ENCODE data around the gene DENND6B. TPM values are rescaled to one million over a fixed set of nuclear protein-coding genes. Genes with fewer than 3 reads are reported as not detected.

DENND6B gene
- total RNA-seq, 1 donor from 2014 or later = 7.7 TPM

GRCh38 chr22:50268655-50269113 lies 58.1 kb downstream of the DENND6B start:
- peak overlapping the region; percentile 2 for H3K4me3 Mint-ChIP-seq (ENCODE audit: unreplicated experiment)
- DNase-seq (ENCODE audit: low spot score) = no peak
- TF ChIP-seq CTCF (IDR thresholded peaks at IDR 0.05) = no peak
- no peaks in the 10 kb centered on the region for H3K36me3 Mint-ChIP-seq (ENCODE audit: low read depth)
- no peaks in the 10 kb centered on the region for H3K27me3 Mint-ChIP-seq (ENCODE audit: low read depth)
- H3K4me1 Mint-ChIP-seq (ENCODE audit: low read depth) = peaks cover 25% of the 10 kb centered on the region
- H3K27ac Mint-ChIP-seq (ENCODE audit: unreplicated experiment) = peak overlapping the region; percentile 66
- H3K9me3 Mint-ChIP-seq (ENCODE audit: low read depth) = no peaks in the 10 kb centered on the region

- Mint-ChIP-seq H3K27ac (ENCODE audit: unreplicated experiment) (peak overlapping the region; percentile 66), H3K36me3 (ENCODE audit: low read depth) (no peaks in the 10 kb centered on the region), H3K27me3 (ENCODE audit: low read depth) (no peaks in the 10 kb centered on the region), H3K4me1 (ENCODE audit: low read depth) (peaks cover 25% of the 10 kb centered on the region), H3K4me3 (ENCODE audit: unreplicated experiment) (peak overlapping the region; percentile 36), H3K9me3 (ENCODE audit: low read depth) (no peaks in the 10 kb centered on the region)
- no peak for DNase-seq (ENCODE audit: low spot score)
- peak; percentile 55 for TF ChIP-seq CTCF (IDR thresholded peaks at IDR 0.05)
These were observed 59.0 kb downstream of the DENND6B start for GRCh38 chr22:50267591-50268390.

- no peaks in the 10 kb centered on the region for H3K27me3 Mint-ChIP-seq (ENCODE audit: low read depth)
- H3K9me3 Mint-ChIP-seq (ENCODE audit: low read depth) = no peaks in the 10 kb centered on the region
- no peak for TF ChIP-seq CTCF (IDR thresholded peaks at IDR 0.05)
- H3K4me1 Mint-ChIP-seq (ENCODE audit: low read depth) = peaks cover 27% of the 10 kb centered on the region
- DNase-seq (ENCODE audit: low spot score) = no peak
- H3K4me3 Mint-ChIP-seq (ENCODE audit: unreplicated experiment) = no peak overlapping the region
- H3K36me3 Mint-ChIP-seq (ENCODE audit: low read depth) = no peaks in the 10 kb centered on the region
- H3K27ac Mint-ChIP-seq (ENCODE audit: unreplicated experiment) = no peak overlapping the region
These were observed 59.8 kb downstream of the DENND6B start for GRCh38 chr22:50266994-50267393.

GRCh38 chr22:50264946-50265669 lies 61.7 kb downstream of the DENND6B start:
- no peak for DNase-seq (ENCODE audit: low spot score)
- no peaks in the 10 kb centered on the region for H3K9me3 Mint-ChIP-seq (ENCODE audit: low read depth)
- H3K27ac Mint-ChIP-seq (ENCODE audit: unreplicated experiment) = no peak overlapping the region
- H3K27me3 Mint-ChIP-seq (ENCODE audit: low read depth) = no peaks in the 10 kb centered on the region
- no peak overlapping the region for H3K4me3 Mint-ChIP-seq (ENCODE audit: unreplicated experiment)
- H3K36me3 Mint-ChIP-seq (ENCODE audit: low read depth) = no peaks in the 10 kb centered on the region
- H3K4me1 Mint-ChIP-seq (ENCODE audit: low read depth) = peaks cover 23% of the 10 kb centered on the region
- TF ChIP-seq CTCF (IDR thresholded peaks at IDR 0.05) = no peak

- Mint-ChIP-seq H3K4me1 (ENCODE audit: low read depth) (peaks cover 21% of the 10 kb centered on the region), H3K36me3 (ENCODE audit: low read depth) (no peaks in the 10 kb centered on the region), H3K4me3 (ENCODE audit: unreplicated experiment) (no peak overlapping the region), H3K27me3 (ENCODE audit: low read depth) (no peaks in the 10 kb centered on the region), H3K9me3 (ENCODE audit: low read depth) (no peaks in the 10 kb centered on the region), H3K27ac (ENCODE audit: unreplicated experiment) (no peak overlapping the region)
- TF ChIP-seq CTCF (IDR thresholded peaks at IDR 0.05) = no peak
- DNase-seq (ENCODE audit: low spot score) = no peak
These were observed 62.6 kb downstream of the DENND6B start for GRCh38 chr22:50264104-50264745.

All from chondrocyte (in vitro differentiated cells).